Activated T-helper 2 cell treated with anti-CD3 and anti-CD28 coated beads, Interferon-gamma antibody, Interleukin-2, Interleukin-4, amounts not matched to agents 10 μg/mL and 5 μg/mL and 100 μg/mL, durations not matched to agents 14 hours and 24 hours and 36 hours (primary cell): ENCODE results near the gene CD151. TPM values are rescaled to one million over a fixed set of nuclear protein-coding genes. Genes with fewer than 3 reads are reported as not detected.

ENCODE experiments used
- DNase-seq: peaks from one replicate; pipeline ENCODE4 v3.0.0; 2021; ENCODE audit warnings: low spot score
- H3K27ac Mint-ChIP-seq: one replicate; pipeline ENCODE4 v1.8.0; 2021; ENCODE audit warnings: mixed read lengths
- H3K27me3 Mint-ChIP-seq: one replicate; pipeline ENCODE4 v1.8.0; 2021; ENCODE audit warnings: low read depth, mixed read lengths
- H3K36me3 Mint-ChIP-seq: one replicate; pipeline ENCODE4 v1.8.0; 2021; ENCODE audit warnings: low read depth, mixed read lengths
- H3K4me1 Mint-ChIP-seq: one replicate; pipeline ENCODE4 v1.8.0; 2021; ENCODE audit warnings: low read depth, mixed read lengths
- H3K4me3 Mint-ChIP-seq: one replicate; pipeline ENCODE4 v1.8.0; 2021; ENCODE audit warnings: low read depth, mild to moderate bottlenecking, moderate library complexity, mixed read lengths
- H3K9me3 Mint-ChIP-seq: one replicate; pipeline ENCODE4 v1.8.0; 2021; ENCODE audit warnings: mixed read lengths
- intact Hi-C: fragments of 100-400 bp; cut with micrococcal nuclease; formaldehyde crosslinking; loops from one replicate; pipeline ENCODE4 v1.15.1; 2023
- total RNA-seq: library from RNA; stranded (reverse); gene quantifications from 2 replicates; pipeline ENCODE4 v1.2.3, GENCODE V29; 2022

Gene CD151
- total RNA-seq, 1 donor from 2014 or later = 95.7 TPM

GRCh38 chr11:824292-824880 is 8.4 kb upstream of the CD151 start:
- H3K4me1 Mint-ChIP-seq = peaks cover 15% of the 10 kb centered on the region
- H3K27ac Mint-ChIP-seq = no peak overlapping the region
- peaks cover 17% of the 10 kb centered on the region for H3K27me3 Mint-ChIP-seq
- H3K4me3 Mint-ChIP-seq = no peak overlapping the region
- intact Hi-C loops = no loop called here
- peaks cover 14% of the 10 kb centered on the region for H3K36me3 Mint-ChIP-seq
- H3K9me3 Mint-ChIP-seq = no peaks in the 10 kb centered on the region
- no peak for DNase-seq

GRCh38 chr11:824942-825341 is 7.8 kb upstream of the CD151 start:
- no peak for DNase-seq
- intact Hi-C loops = no loop called here
- H3K4me3 Mint-ChIP-seq = no peak overlapping the region
- peaks cover 14% of the 10 kb centered on the region for H3K36me3 Mint-ChIP-seq
- no peak overlapping the region for H3K27ac Mint-ChIP-seq
- H3K27me3 Mint-ChIP-seq = peaks cover 22% of the 10 kb centered on the region
- peaks cover 15% of the 10 kb centered on the region for H3K4me1 Mint-ChIP-seq
- H3K9me3 Mint-ChIP-seq = no peaks in the 10 kb centered on the region

GRCh38 chr11:825366-826226 is 7.2 kb upstream of the CD151 start:
- DNase-seq = no peak
- no peak overlapping the region for H3K4me3 Mint-ChIP-seq
- peaks cover 15% of the 10 kb centered on the region for H3K4me1 Mint-ChIP-seq
- no peak overlapping the region for H3K27ac Mint-ChIP-seq
- no peaks in the 10 kb centered on the region for H3K9me3 Mint-ChIP-seq
- H3K27me3 Mint-ChIP-seq = peaks cover 23% of the 10 kb centered on the region
- intact Hi-C loops = no loop called here
- peaks cover 14% of the 10 kb centered on the region for H3K36me3 Mint-ChIP-seq

- Mint-ChIP-seq H3K27ac (peak overlapping the region; percentile 33), H3K4me1 (peaks cover 9% of the 10 kb centered on the region), H3K36me3 (peaks cover 14% of the 10 kb centered on the region), H3K4me3 (peak overlapping the region; percentile 78), H3K9me3 (no peaks in the 10 kb centered on the region), H3K27me3 (peaks cover 25% of the 10 kb centered on the region)
- DNase-seq = no peak
- intact Hi-C loops = no loop called here
Observed at GRCh38 chr11:826227-826621, 6.5 kb upstream of the CD151 start.

- Mint-ChIP-seq H3K27me3 (peaks cover 30% of the 10 kb centered on the region), H3K4me3 (peak overlapping the region; percentile 78), H3K36me3 (peaks cover 14% of the 10 kb centered on the region), H3K27ac (peak overlapping the region; percentile 33), H3K9me3 (no peaks in the 10 kb centered on the region), H3K4me1 (peaks cover 10% of the 10 kb centered on the region)
- intact Hi-C loops = no loop called here
- no peak for DNase-seq
Observed at GRCh38 chr11:826836-827145, 6.0 kb upstream of the CD151 start.

GRCh38 chr11:827146-827896 is 5.4 kb upstream of the CD151 start:
- H3K36me3 Mint-ChIP-seq = peaks cover 12% of the 10 kb centered on the region
- H3K4me3 Mint-ChIP-seq = peak overlapping the region; percentile 69
- no peaks in the 10 kb centered on the region for H3K9me3 Mint-ChIP-seq
- H3K27ac Mint-ChIP-seq = peak overlapping the region; percentile 52
- H3K4me1 Mint-ChIP-seq = peaks cover 12% of the 10 kb centered on the region
- intact Hi-C loops = no loop called here
- DNase-seq = no peak
- peaks cover 32% of the 10 kb centered on the region for H3K27me3 Mint-ChIP-seq

GRCh38 chr11:827897-828192 is 4.9 kb upstream of the CD151 start, which contains the start of gene CRACR2B:
Gene CRACR2B (plus strand): TSS chr11:827919. CDS start chr11:828608, 689 bp downstream.
- Mint-ChIP-seq H3K27ac (peak within 1 kb of the TSS; percentile 52), H3K4me3 (peak within 1 kb of the TSS; percentile 69), H3K9me3 (no peaks in the 10 kb centered on the region), H3K27me3 (peaks cover 32% of the 10 kb centered on the region), H3K36me3 (peaks cover 8% of the 10 kb centered on the region), H3K4me1 (peaks cover 12% of the 10 kb centered on the region)
- no peak for DNase-seq
- intact Hi-C loops = no loop called here

GRCh38 chr11:828506-829175 is 4.1 kb upstream of the CD151 start:
- peaks cover 12% of the 10 kb centered on the region for H3K4me1 Mint-ChIP-seq
- intact Hi-C loops = no loop called here
- H3K36me3 Mint-ChIP-seq = peaks cover 8% of the 10 kb centered on the region
- no peaks in the 10 kb centered on the region for H3K9me3 Mint-ChIP-seq
- DNase-seq = no peak
- H3K27me3 Mint-ChIP-seq = peaks cover 32% of the 10 kb centered on the region
- H3K4me3 Mint-ChIP-seq = peak overlapping the region; percentile 69
- H3K27ac Mint-ChIP-seq = no peak overlapping the region

- DNase-seq = no peak
- Mint-ChIP-seq H3K9me3 (no peaks in the 10 kb centered on the region), H3K4me1 (peaks cover 15% of the 10 kb centered on the region), H3K27ac (no peak overlapping the region), H3K36me3 (peaks cover 8% of the 10 kb centered on the region), H3K4me3 (peak overlapping the region; percentile 21), H3K27me3 (peaks cover 32% of the 10 kb centered on the region)
- intact Hi-C loops = no loop called here
Observed at GRCh38 chr11:829176-829846, 3.4 kb upstream of the CD151 start.

- Mint-ChIP-seq H3K36me3 (peaks cover 6% of the 10 kb centered on the region), H3K4me1 (peaks cover 15% of the 10 kb centered on the region), H3K27me3 (peaks cover 32% of the 10 kb centered on the region), H3K9me3 (no peaks in the 10 kb centered on the region), H3K27ac (no peak overlapping the region), H3K4me3 (peak overlapping the region; percentile 30)
- no peak for DNase-seq
- intact Hi-C loops = no loop called here
Observed at GRCh38 chr11:829847-830294, 2.9 kb upstream of the CD151 start.

GRCh38 chr11:830295-831117 is 2.2 kb upstream of the CD151 start:
- peak; percentile 32 for DNase-seq
- Mint-ChIP-seq H3K27me3 (peaks cover 32% of the 10 kb centered on the region), H3K27ac (no peak overlapping the region), H3K9me3 (no peaks in the 10 kb centered on the region), H3K36me3 (no peaks in the 10 kb centered on the region), H3K4me3 (peak overlapping the region; percentile 54), H3K4me1 (peaks cover 15% of the 10 kb centered on the region)
- intact Hi-C loops = no loop called here
